HepG2 (cell line): ENCODE data around the gene PDE3B. TPM values are rescaled to one million over a fixed set of nuclear protein-coding genes. Genes with fewer than 3 reads are reported as not detected.

Experiments used
- ATAC-seq: fragments of 200-7000 bp; cut with Tn5 transposase; 3 replicates; pipeline ENCODE4 v1.9.1; 2020; ENCODE audit warnings: mild to moderate bottlenecking, moderate library complexity
- BruUV-seq: library from RNA; stranded (reverse); fragments of 400-500 nt; replicated peaks from 2 replicates; lab custom pipeline; 2021; lab: Mats Ljungman, UMichigan
- CTCF ChIA-PET: fragments of 300-600 bp; formaldehyde crosslinking; extraction: SDS; loops from one replicate; lab custom pipeline; 2021; ENCODE audit warnings: low total read pairs, inconsistent platforms, low intra/inter-chr PET ratio; lab: Yijun Ruan, JAX
- POLR2A ChIA-PET: fragments of 350-600 bp; sonication (Branson Sonifier 250); formaldehyde crosslinking; loops from one replicate; lab custom pipeline; 2020; ENCODE audit warnings: antibody characterized with exemption, inconsistent platforms; lab: Yijun Ruan, JAX
- DNase-seq: peaks from one replicate; pipeline ENCODE4 v3.0.0-alpha.2; 2015; ENCODE audit warnings: low spot score
- FAIRE-seq: peaks from 3 replicates; lab custom pipeline; 2011; peaks lifted over from hg19 to GRCh38; lab: Jason Lieb, UNC
- H2AFZ ChIP-seq: one replicate; pipeline ENCODE4 v1.6.1; 2011; ENCODE audit warnings: low read length, inconsistent platforms
- H3K27ac ChIP-seq: fragments of 300-600 bp; 3 replicates; pipeline ENCODE4 v1.8.0; 2011; ENCODE audit warnings: mixed run types, mild to moderate bottlenecking, mixed read lengths, low read length, inconsistent platforms; ENCODE audit not compliant: insufficient read depth; ENCODE audit errors: extremely low read length
- H3K27me3 ChIP-seq, 2 experiments: fragments of 200-600 bp in 1 of 2; 2 replicates in 1 of 2; 3 replicates in 1 of 2; pipeline versions ENCODE4 v1.6.0 to v1.8.0; 2011; ENCODE audit warnings: low read length in 2 of 2, mild to moderate bottlenecking in 2 of 2, moderate library complexity in 2 of 2, inconsistent platforms in 1 of 2; ENCODE audit not compliant: insufficient read depth in 2 of 2, control insufficient read depth in 1 of 2
- H3K36me3 ChIP-seq, 2 experiments: fragments of 200-600 bp in 1 of 2; replicated peaks in 1 of 2; 2 replicates in 1 of 2; 3 replicates in 1 of 2; pipeline versions ENCODE4 v1.5.1 to v1.8.0; 2011; ENCODE audit warnings: low read length in 2 of 2, inconsistent platforms in 1 of 2; ENCODE audit not compliant: insufficient read depth in 2 of 2, control insufficient read depth in 1 of 2
- H3K4me1 ChIP-seq: 2 replicates; pipeline ENCODE4 v1.5.1; 2012; ENCODE audit warnings: low read length, inconsistent platforms; ENCODE audit not compliant: insufficient read depth
- H3K4me2 ChIP-seq: 2 replicates; pipeline ENCODE4 v1.6.0; 2011; ENCODE audit warnings: low read depth, low read length, inconsistent platforms
- H3K4me3 ChIP-seq, 3 experiments: fragments of 200-600 bp in 1 of 3; sonication (generic), shearing (Covaris generic) in 1 of 3; replicated peaks in 1 of 3; 2 replicates each; pipeline ENCODE4 v1.5.1; 2011 to 2016; ENCODE audit warnings: low read length in 3 of 3, inconsistent platforms in 2 of 3, low read depth in 2 of 3, mild to moderate bottlenecking in 2 of 3, control low read depth in 1 of 3, mixed read lengths in 1 of 3; ENCODE audit not compliant: insufficient read depth in 1 of 3
- H3K79me2 ChIP-seq: one replicate; pipeline ENCODE4 v1.6.1; 2011; ENCODE audit warnings: low read length, inconsistent platforms; ENCODE audit not compliant: insufficient read depth
- H3K9ac ChIP-seq: 2 replicates; pipeline ENCODE4 v1.6.0; 2011; ENCODE audit warnings: mild to moderate bottlenecking, low read depth, low read length, inconsistent platforms; ENCODE audit not compliant: insufficient read depth
- H3K9me3 ChIP-seq: 2 replicates; pipeline ENCODE4 v1.5.1; 2012; ENCODE audit warnings: mild to moderate bottlenecking, low read length
- H4K20me1 ChIP-seq: 2 replicates; pipeline ENCODE4 v1.6.0; 2011; ENCODE audit warnings: inconsistent platforms, mild to moderate bottlenecking, low read length, moderate library complexity; ENCODE audit not compliant: insufficient read depth
- FOXO1 ChIP-seq: sonication (generic); formaldehyde crosslinking; IDR thresholded peaks from 2 replicates; pipeline ENCODE4 v1.4.0; 2020; ENCODE audit warnings: missing genetic modification reagents
- HNF4G ChIP-seq, 2 experiments: sonication (generic) in 1 of 2; formaldehyde crosslinking in 1 of 2; IDR thresholded peaks; 2 replicates each; pipeline versions ENCODE4 v1.4.0 to v1.6.1; 2011 to 2020; ENCODE audit warnings: borderline replicate concordance in 2 of 2, low read depth in 2 of 2, mild to moderate bottlenecking in 2 of 2, low read length in 1 of 2, missing genetic modification reagents in 1 of 2, moderate library complexity in 1 of 2
- KDM5A ChIP-seq: fragments of 200-600 bp; sonication (generic); IDR thresholded peaks from 2 replicates; pipeline ENCODE4 v1.7.0; 2018; ENCODE audit warnings: antibody characterized with exemption, mild to moderate bottlenecking, low read length, borderline replicate concordance
- MBNL3 ChIP-seq: fragments of 250-450 bp; sonication (Bioruptor Pico); conservative IDR thresholded peaks from 2 replicates; pipeline ENCODE4 v1.8.0; 2022; ENCODE audit warnings: mild to moderate bottlenecking, inconsistent platforms
- RBFOX2 ChIP-seq: fragments of 200-400 bp; formaldehyde crosslinking; IDR thresholded peaks from 2 replicates; pipeline ENCODE4 v1.6.1; 2017; ENCODE audit warnings: low read depth, mild to moderate bottlenecking, low read length
- RFX1 ChIP-seq: fragments of 450-650 bp; IDR thresholded peaks from 2 replicates; pipeline ENCODE4 v1.6.1; 2017
- SIN3A ChIP-seq: IDR thresholded peaks from 2 replicates; pipeline ENCODE4 v1.6.1; 2011; ENCODE audit warnings: low read depth, mild to moderate bottlenecking, control low read depth, low read length, borderline replicate concordance
- SPEN ChIP-seq: sonication (generic); formaldehyde crosslinking; IDR thresholded peaks from 2 replicates; pipeline ENCODE4 v1.5.1; 2020; ENCODE audit warnings: low read depth, mild to moderate bottlenecking, missing genetic modification reagents
- SYNCRIP ChIP-seq: fragments of 200-400 bp; formaldehyde crosslinking; IDR thresholded peaks from 2 replicates; pipeline ENCODE4 v1.6.1; 2018; ENCODE audit warnings: mild to moderate bottlenecking, low read depth, low read length; ENCODE audit not compliant: insufficient read depth
- TRAFD1 ChIP-seq: sonication (generic); formaldehyde crosslinking; IDR thresholded peaks from 2 replicates; pipeline ENCODE4 v1.5.1; 2020; ENCODE audit warnings: missing genetic modification reagents, mild to moderate bottlenecking, borderline replicate concordance
- ZFP36L1 ChIP-seq: sonication (generic); formaldehyde crosslinking; IDR thresholded peaks from 2 replicates; pipeline ENCODE4 v1.8.0; 2022; ENCODE audit warnings: mild to moderate bottlenecking, missing genetic modification reagents, moderate library complexity
- ZFP41 ChIP-seq: sonication (generic); formaldehyde crosslinking; IDR thresholded peaks from 2 replicates; pipeline ENCODE4 v1.4.0; 2020; ENCODE audit warnings: mild to moderate bottlenecking, missing genetic modification reagents, borderline replicate concordance
- ZNF879 ChIP-seq: sonication (generic); formaldehyde crosslinking; IDR thresholded peaks from 2 replicates; pipeline ENCODE4 v1.8.1; 2023; ENCODE audit warnings: missing genetic modification reagents
- WGBS: methylation state at CpG from one replicate; pipeline ENCODE4 v1.1.6; 2017; ENCODE audit warnings: low lambda C conversion rate; 5-methylcytosine and 5-hydroxymethylcytosine counted together
- in situ Hi-C: cut with HindIII; loops from 2 replicates; pipeline ENCODE4 v1.10.0; 2017; ENCODE audit warnings: low pct_unique_long_range_greater_than_20kb; ENCODE audit not compliant: extremely low pct_ligation_motif_present
- intact Hi-C: fragments of 100-400 bp; cut with micrococcal nuclease; formaldehyde crosslinking; loops from one replicate; pipeline ENCODE4 v1.10.0; 2022; ENCODE audit not compliant: unreplicated experiment
- polyA plus RNA-seq, 8 experiments: library from polyadenylated mRNA; depleted of rRNA in 3 of 8; stranded (reverse) in 7 of 8; unstranded in 1 of 8; fragments of >200 nt; fragmentation: Illumina TruSeq in 4 of 8; extraction: Trizol in 4 of 8; gene quantifications; 2 replicates each; pipeline versions ENCODE4 v1.2.1 to v1.2.3, GENCODE V29; 2011 to 2016; ENCODE audit warnings: low read depth in 4 of 8, missing spikeins in 1 of 8, mixed read lengths in 1 of 8; ENCODE audit not compliant: insufficient read depth in 1 of 8
- total RNA-seq, 5 experiments: library from RNA; depleted of rRNA; stranded (reverse); fragments of >200 nt; fragmentation: Illumina TruSeq; extraction: Trizol; gene quantifications; 2 replicates each; pipeline ENCODE4 v1.2.3, GENCODE V29; 2016; ENCODE audit warnings: low read depth in 1 of 5
- TF ChIP-seq, protein P1 (sequence below): fragments of 450-650 bp; IDR thresholded peaks from 2 replicates; pipeline ENCODE4 v1.6.1; 2017; ENCODE audit warnings: mild to moderate bottlenecking
- TF ChIP-seq, protein P2 (sequence below): sonication (generic); formaldehyde crosslinking; IDR thresholded peaks from 2 replicates; pipeline ENCODE4 v1.5.0; 2020; ENCODE audit warnings: mild to moderate bottlenecking, missing genetic modification reagents, borderline replicate concordance

PDE3B gene
- total and polyA plus RNA-seq, 2 of the 13 experiments (the other 11 are each of a cell fraction or from before 2014, with no cell fraction given) = 14.1 to 26.5 TPM

DNA sequence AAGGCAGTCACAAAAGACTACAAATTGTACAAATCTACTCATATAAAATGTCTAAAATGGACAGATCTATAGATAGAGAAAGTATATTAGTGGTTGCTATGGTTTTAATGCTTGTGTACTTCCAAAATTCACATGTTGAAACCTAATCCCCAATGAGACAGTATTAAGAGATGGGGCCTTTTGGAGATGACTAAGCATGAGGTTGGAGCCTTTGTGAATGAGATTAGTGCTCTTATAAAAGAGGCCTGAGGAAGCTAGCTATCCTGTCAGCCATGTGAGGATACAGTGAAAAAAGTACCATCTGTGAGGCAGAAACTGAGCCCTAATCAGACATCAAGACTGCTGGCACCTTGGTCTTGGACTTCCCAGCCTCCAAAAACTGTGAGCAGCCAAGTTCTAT lies 165.9 kb downstream of the PDE3B start (continued):
- no peak for TF ChIP-seq RBFOX2

DNA sequence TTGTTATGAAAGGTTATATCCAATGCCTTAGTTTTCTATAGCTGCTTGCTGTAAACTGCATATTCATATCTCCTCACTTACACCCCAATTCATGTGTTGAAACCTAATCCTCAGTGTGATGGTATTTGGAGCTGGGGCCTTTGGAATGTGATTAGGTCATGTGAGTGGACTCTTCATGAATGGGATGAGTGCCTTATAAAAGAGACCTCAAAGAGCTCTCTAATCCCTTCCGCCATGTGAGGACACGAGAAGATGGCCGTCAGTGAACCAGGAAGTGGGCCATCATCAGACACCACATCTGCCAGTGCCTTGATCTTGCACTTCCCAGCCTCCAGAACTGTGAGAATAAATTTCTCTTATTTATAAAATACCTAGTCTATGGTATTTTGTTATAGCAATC lies 169.2 kb downstream of the PDE3B start:
- intact Hi-C loops (no loop called here), in situ Hi-C loops (no loop called here)
- FAIRE-seq (no peak), ATAC-seq (no peak), DNase-seq (no peak)
- H3K79me2 ChIP-seq = no peaks in the 10 kb centered on the region
- H3K27ac ChIP-seq = no peak overlapping the region
- H3K27me3 ChIP-seq = no peaks in the 10 kb centered on the region
- H3K9ac ChIP-seq = no peak overlapping the region
- no peak overlapping the region for H3K4me3 ChIP-seq
- WGBS = 100% methylated on average over 3 of the region's 3 CpGs
- H3K9me3 ChIP-seq = no peaks in the 10 kb centered on the region
- ChIA-PET CTCF (no interaction called here), POLR2A (no interaction called here)
- no peaks in the 10 kb centered on the region for H4K20me1 ChIP-seq
- H2AFZ ChIP-seq = no peak overlapping the region
- no peak overlapping the region for H3K4me2 ChIP-seq
- peaks cover 1 to 10% of the 10 kb centered on the region in 2 experiments; a peak in 3 of 5 replicates for H3K36me3 ChIP-seq
- H3K4me1 ChIP-seq = no peaks in the 10 kb centered on the region
- no TSS peak for BruUV-seq
- TF ChIP-seq RFX1 (no peak), FOXO1 (CRISPR knock-in tag) (no peak), ZFP41 (CRISPR knock-in tag) (no peak), MBNL3 (CRISPR knock-in tag) (no peak), SPEN (CRISPR knock-in tag) (no peak), KDM5A (no peak), HNF4G (IDR thresholded peaks at IDR 0.05; ENCODE audit: borderline replicate concordance, low read depth, low read length) (no peak), HNF4G (CRISPR knock-in tag; IDR thresholded peaks at IDR 0.05; ENCODE audit: borderline replicate concordance, low read depth) (no peak), SYNCRIP (no peak), TRAFD1 (CRISPR knock-in tag) (no peak), SIN3A (no peak), ZNF879 (no peak), ZFP36L1 (CRISPR knock-in tag) (no peak)
- TF ChIP-seq, protein P1, sequence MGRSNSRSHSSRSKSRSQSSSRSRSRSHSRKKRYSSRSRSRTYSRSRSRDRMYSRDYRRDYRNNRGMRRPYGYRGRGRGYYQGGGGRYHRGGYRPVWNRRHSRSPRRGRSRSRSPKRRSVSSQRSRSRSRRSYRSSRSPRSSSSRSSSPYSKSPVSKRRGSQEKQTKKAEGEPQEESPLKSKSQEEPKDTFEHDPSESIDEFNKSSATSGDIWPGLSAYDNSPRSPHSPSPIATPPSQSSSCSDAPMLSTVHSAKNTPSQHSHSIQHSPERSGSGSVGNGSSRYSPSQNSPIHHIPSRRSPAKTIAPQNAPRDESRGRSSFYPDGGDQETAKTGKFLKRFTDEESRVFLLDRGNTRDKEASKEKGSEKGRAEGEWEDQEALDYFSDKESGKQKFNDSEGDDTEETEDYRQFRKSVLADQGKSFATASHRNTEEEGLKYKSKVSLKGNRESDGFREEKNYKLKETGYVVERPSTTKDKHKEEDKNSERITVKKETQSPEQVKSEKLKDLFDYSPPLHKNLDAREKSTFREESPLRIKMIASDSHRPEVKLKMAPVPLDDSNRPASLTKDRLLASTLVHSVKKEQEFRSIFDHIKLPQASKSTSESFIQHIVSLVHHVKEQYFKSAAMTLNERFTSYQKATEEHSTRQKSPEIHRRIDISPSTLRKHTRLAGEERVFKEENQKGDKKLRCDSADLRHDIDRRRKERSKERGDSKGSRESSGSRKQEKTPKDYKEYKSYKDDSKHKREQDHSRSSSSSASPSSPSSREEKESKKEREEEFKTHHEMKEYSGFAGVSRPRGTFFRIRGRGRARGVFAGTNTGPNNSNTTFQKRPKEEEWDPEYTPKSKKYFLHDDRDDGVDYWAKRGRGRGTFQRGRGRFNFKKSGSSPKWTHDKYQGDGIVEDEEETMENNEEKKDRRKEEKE = no peak
- TF ChIP-seq, protein P2, sequence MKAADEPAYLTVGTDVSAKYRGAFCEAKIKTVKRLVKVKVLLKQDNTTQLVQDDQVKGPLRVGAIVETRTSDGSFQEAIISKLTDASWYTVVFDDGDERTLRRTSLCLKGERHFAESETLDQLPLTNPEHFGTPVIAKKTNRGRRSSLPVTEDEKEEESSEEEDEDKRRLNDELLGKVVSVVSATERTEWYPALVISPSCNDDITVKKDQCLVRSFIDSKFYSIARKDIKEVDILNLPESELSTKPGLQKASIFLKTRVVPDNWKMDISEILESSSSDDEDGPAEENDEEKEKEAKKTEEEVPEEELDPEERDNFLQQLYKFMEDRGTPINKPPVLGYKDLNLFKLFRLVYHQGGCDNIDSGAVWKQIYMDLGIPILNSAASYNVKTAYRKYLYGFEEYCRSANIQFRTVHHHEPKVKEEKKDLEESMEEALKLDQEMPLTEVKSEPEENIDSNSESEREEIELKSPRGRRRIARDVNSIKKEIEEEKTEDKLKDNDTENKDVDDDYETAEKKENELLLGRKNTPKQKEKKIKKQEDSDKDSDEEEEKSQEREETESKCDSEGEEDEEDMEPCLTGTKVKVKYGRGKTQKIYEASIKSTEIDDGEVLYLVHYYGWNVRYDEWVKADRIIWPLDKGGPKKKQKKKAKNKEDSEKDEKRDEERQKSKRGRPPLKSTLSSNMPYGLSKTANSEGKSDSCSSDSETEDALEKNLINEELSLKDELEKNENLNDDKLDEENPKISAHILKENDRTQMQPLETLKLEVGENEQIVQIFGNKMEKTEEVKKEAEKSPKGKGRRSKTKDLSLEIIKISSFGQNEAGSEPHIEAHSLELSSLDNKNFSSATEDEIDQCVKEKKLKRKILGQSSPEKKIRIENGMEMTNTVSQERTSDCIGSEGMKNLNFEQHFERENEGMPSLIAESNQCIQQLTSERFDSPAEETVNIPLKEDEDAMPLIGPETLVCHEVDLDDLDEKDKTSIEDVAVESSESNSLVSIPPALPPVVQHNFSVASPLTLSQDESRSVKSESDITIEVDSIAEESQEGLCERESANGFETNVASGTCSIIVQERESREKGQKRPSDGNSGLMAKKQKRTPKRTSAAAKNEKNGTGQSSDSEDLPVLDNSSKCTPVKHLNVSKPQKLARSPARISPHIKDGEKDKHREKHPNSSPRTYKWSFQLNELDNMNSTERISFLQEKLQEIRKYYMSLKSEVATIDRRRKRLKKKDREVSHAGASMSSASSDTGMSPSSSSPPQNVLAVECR (CRISPR knock-in tag) = no peak
